HG02840 (cell line): ENCODE measurements around the gene RTN4.

Experiments
- ATAC-seq: cut with Tn5 transposase; IDR thresholded peaks from one replicate; pipeline ENCODE4 v1.9.1; 2021; ENCODE audit warnings: mild to moderate bottlenecking, moderate library complexity, moderate number of reproducible peaks; ENCODE audit not compliant: unreplicated experiment, low FRiP score

RTN4 gene

GRCh38 chr2:54955358-54956110 is 94.7 kb downstream of the RTN4 start:
- no peak for ATAC-seq

- ATAC-seq = no peak
Observed at GRCh38 chr2:54954705-54955357, 95.4 kb downstream of the RTN4 start.

- ATAC-seq = no peak
Observed at GRCh38 chr2:54954158-54954557, 96.1 kb downstream of the RTN4 start.

- no peak for ATAC-seq
Observed at GRCh38 chr2:54952978-54953456, 97.2 kb downstream of the RTN4 start.

- no peak for ATAC-seq
Observed at GRCh38 chr2:54952425-54952824, 97.8 kb downstream of the RTN4 start.

GRCh38 chr2:54950811-54951210 is 99.4 kb downstream of the RTN4 start:
- no peak for ATAC-seq

- ATAC-seq = no peak
Observed at GRCh38 chr2:54949431-54949830, 100.8 kb downstream of the RTN4 start.

- no peak for ATAC-seq
Observed at GRCh38 chr2:54948120-54948519, 102.1 kb downstream of the RTN4 start.

GRCh38 chr2:54947646-54948045 is 102.6 kb downstream of the RTN4 start:
- ATAC-seq = no peak

GRCh38 chr2:54947136-54947535 is 103.1 kb downstream of the RTN4 start:
- ATAC-seq = no peak

- ATAC-seq = no peak
Observed at GRCh38 chr2:54946220-54946805, 103.9 kb downstream of the RTN4 start.

GRCh38 chr2:54945391-54946219 is 104.6 kb downstream of the RTN4 start:
- no peak for ATAC-seq

- no peak for ATAC-seq
Observed at GRCh38 chr2:54944724-54945326, 105.4 kb downstream of the RTN4 start.

- ATAC-seq = no peak
Observed at GRCh38 chr2:54942373-54942772, 107.9 kb downstream of the RTN4 start.

GRCh38 chr2:54941248-54941984 is 108.8 kb downstream of the RTN4 start:
- no peak for ATAC-seq

GRCh38 chr2:54940723-54941122 is 109.5 kb downstream of the RTN4 start:
- ATAC-seq = no peak

GRCh38 chr2:54939446-54940118 is 110.7 kb downstream of the RTN4 start:
- ATAC-seq = no peak

GRCh38 chr2:54936766-54937165 is 113.5 kb downstream of the RTN4 start:
- ATAC-seq = no peak

- no peak for ATAC-seq
Observed at GRCh38 chr2:54935389-54935788, 114.9 kb downstream of the RTN4 start.
